ENCODE measurements around the gene CCN6.
A peak's percentile ranks its signal among the peaks of the same experiment; 100 is the strongest.
"Not testable (repeated sequence)": the region's sequence is repeated elsewhere in the genome, so short reads cannot be mapped to it uniquely, and the experiment has no call there.

CCN6 gene

GRCh38 chr6:112054555-112055190 lies 769 bp downstream of the CCN6 start:
- no peak for DNase-seq

- DNase-seq = no peak
These were observed 4.5 kb downstream of the CCN6 start for GRCh38 chr6:112058243-112059032.

GRCh38 chr6:112061605-112062004 lies 7.7 kb downstream of the CCN6 start:
- no peak for DNase-seq

GRCh38 chr6:112062966-112063365 lies 9.1 kb downstream of the CCN6 start:
- DNase-seq = no peak

DNA sequence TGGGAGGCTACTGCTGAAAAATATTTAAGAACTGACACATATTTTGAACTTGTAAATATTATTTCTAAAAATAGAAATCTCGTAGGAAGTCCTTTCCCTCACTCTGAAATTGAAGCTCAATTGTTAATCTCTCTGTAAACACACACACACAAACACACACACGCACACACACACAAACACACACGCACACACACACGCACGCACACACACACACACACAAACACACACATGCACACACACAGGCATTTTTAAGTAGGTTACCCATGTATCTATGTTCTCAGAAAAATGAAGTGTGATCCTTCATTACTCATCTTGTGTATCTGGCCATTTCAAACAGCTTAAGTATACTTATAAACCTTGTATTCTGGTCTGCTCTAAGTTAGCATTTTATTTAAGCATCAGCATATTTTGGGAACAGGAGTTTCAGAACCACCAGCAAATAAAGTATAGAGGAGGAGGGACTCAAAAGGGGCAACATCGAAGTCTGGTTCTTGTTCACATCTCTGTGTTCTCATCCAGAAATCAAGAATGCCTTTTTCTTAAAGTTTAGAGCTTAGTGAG lies 11.6 kb downstream of the CCN6 start:
- DNase-seq = no peak

- no peak for DNase-seq
These were observed 12.7 kb downstream of the CCN6 start for GRCh38 chr6:112066606-112067005.

DNA sequence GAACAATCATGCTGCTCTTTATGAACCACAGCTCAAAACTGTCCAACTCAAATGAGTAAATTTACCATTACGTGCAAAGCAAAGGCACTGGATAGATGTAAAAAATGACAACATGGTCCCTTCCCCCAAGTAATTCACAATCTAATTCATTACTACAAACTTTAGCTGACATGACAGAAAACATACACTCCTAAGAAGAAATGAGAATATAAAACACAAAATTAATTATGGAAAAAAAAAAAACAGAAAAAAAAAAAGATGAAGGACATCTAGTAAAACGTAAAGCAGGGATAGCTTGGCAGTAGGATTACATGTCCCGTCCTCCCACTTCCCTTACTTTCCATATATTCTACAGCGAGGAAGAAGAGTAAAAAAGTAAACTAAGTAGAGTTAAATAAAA lies 27.7 kb downstream of the CCN6 start:
- DNase-seq = no peak

DNA sequence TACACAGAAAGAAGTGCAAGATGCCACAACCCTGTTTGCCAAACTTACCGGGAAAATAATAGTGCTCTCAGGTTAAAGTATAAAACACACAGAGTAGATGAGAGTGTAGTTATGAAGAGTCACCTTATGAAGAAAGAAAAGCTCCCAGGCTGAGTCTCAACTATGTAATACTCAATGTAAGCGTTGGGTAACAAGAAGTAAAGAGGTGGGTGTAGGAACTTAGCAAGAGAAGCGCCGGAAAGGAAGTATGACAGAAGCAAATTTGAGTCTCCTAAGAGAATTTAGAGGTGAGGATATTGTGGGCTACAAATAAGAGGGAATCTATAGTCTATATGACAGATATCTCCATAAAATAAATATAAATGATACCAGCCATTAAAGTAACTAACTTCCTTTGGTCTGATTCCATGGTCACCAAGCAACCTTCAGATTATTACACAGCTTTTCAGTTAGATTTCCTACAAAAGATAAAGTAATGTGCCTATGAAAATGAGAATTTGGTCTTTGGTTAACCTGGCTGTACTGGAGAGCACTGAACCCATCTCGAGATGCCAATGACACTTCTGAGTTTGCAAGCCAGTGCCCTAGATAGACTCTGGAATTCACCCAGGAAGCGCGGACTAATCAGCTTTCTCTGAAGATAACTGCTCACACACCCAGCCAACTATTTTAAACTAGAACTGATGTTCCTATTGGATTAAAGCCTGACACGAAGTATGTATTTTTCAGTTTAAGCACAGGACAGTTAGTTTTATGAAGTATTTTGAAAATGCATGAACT lies 31.6 kb downstream of the CCN6 start:
- DNase-seq = no peak

DNA sequence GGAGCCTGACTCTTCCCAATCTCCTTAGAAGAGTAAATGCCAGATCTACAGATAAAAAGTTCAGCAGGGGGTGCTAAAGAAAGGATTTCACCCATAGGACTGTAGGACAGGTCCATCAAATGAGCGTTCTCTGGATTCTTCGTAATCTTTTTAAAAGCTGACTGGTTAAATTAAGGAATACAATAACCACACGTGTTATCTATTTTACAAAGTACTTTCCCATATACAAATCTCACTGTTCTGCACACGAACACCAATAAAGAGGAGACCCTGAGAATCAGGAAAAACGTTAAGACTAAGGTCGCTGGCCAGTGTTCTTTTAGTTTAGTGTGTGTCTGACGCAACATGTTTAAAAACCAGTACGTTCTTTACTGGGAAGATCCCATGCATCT lies 32.8 kb downstream of the CCN6 start:
- DNase-seq = no peak

DNA sequence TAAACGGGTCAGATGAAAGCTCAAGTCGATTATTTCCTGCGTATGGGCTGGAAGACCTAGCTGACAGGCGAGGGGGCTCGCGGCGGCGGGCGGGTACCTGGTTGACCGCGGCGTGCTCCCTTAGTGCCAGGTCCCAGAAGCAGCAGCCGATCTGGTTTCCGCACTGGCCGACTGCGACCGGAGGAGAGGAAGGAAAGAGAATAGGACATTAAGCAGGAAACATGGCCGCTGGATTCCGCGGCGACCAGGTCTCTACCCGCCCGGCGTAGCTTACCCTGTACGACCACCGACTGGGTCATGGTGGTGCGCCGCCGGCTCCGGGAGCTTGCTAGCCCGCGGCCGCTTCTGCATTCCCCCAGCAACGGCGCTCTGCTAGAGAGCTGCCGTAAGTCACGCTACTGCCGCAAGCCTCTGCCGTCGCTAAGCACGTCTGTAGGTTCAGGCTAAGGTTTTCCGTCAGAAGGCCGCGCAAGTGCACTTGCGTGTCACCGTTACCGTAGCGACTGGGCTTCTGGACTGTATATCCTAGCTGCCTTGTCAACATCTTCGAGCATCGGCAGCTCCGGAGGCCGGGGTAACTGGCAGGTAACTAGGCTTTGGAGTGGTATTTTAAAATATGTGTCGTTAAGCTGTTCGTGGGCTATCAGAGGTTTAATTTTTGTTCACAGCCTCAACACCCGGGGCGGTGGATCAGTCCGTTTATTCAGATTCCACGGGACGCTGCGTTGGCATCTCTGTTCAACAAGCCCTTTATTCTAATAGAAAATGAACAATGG lies 33.4 kb downstream of the CCN6 start, which contains the start of the genes FAM229B and TUBE1:
Gene FAM229B, plus strand, starts transcription at position 456 of the 776 bp plus-strand sequence. CDS start 11,693 bp downstream, outside the sequence.
Gene TUBE1, minus strand, starts transcription at position 347 of the 776 bp plus-strand sequence. Its CDS starts 48 bp downstream, at position 299.
- peak; percentile 84 for DNase-seq

DNA sequence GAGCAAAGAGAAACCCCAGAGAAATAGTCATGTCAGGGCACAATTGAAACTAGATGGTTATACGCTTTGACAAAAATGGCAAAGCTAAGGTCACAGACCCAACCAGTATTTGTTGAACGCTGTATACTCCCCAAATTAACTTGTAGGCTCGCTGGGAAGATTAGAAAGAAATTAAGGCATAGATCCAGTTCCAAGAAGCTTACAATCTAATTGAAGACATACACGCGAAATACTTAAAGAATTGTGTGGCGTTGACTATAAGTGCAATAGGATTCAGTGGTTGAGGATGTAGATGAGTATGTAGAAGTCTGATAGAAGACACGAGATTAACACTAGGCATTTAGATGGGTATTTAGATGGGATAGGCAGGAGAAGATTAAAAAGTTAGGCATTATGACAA lies 34.0 kb downstream of the CCN6 start:
- DNase-seq = no peak

- DNase-seq = no peak
These were observed 43.0 kb downstream of the CCN6 start for GRCh38 chr6:112096901-112097300.

GRCh38 chr6:112100561-112100960 lies 46.7 kb downstream of the CCN6 start:
- no peak for DNase-seq

DNA sequence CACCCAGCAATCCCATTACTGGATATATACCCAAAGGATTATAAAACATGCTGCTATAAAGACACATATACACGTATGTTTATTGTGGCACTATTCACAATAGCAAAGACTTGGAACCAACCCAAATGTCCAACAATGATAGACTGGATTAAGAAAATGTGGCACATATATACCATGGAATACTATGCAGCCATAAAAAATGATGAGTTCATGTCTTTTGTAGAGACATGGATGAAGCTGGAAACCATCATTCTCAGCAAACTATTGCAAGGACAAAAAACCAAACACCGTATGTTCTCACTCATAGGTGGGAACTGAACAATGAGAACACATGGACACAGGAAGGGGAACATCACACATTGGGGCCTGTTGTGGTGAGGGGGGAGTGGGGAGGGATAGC lies 52.1 kb downstream of the CCN6 start:
- DNase-seq = not testable (repeated sequence)

DNA sequence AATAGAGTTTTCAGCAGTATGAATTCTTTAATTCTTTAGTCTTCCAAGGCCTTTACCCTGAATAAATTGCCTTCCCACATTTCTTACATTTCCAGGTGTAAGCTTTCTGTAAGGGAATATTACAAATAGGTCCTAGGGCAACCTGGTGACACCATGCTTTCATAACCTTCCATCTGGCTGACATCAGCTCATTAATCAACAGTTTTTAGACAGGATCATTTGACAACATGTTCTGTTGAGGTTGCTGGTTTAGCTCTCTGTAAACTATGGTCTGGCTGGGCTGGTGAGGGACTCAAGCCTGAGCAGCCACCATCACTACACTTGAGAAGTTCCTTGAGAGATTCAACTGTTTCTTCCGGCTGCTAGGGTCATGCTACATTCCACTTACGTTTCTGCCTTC lies 52.7 kb downstream of the CCN6 start:
- DNase-seq = no peak

DNA sequence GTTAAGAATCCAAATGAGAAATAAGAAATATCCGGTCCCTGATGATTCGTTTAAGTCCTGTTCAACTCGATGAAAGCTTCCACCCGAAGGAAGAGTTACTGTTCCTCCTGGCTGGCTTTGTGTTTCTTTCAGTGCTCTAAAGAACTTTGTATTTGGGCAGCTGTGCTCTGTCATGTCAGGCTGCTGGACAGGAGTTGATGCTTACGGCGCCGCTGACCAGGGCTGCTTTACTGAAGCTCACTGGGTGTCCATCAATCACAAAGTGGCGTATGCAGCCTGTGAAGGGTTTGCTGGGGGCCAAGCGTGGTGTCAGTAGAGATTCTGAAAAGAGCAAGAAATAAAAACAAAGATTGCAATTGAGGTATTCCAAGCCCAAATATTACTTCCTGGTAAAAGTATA lies 55.4 kb downstream of the CCN6 start:
- DNase-seq = no peak

- DNase-seq = no peak
These were observed 59.5 kb downstream of the CCN6 start for GRCh38 chr6:112113431-112113830.

- no peak for DNase-seq
These were observed 60.0 kb downstream of the CCN6 start for GRCh38 chr6:112113918-112114317.

GRCh38 chr6:112114577-112115223 lies 60.8 kb downstream of the CCN6 start:
- DNase-seq = no peak

- no peak for DNase-seq
These were observed 62.3 kb downstream of the CCN6 start for GRCh38 chr6:112116221-112116620.

DNA sequence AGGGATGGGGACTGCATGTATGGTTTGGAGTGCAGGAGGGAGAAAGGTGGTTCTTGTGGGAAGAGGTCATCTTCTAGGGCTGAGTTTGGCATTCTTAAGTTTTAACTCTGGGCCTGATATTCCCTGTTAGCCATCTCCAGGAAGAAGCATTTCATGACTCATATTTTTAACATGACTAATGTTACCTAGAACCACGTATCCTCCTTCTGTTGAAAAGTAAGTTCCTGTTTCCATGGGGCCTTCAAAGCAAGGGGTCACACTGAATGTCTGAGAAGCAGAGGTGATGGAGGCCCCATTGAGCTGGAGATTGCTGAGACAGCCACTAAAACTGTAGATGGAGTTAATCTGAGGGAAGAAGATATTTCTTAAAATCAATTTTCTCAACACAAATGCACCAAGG lies 63.6 kb downstream of the CCN6 start:
- DNase-seq = no peak

GRCh38 chr6:112118034-112118433 lies 64.1 kb downstream of the CCN6 start:
- DNase-seq = no peak
